Loucy (cell line): ENCODE measurements around the gene PECR.

Experiments
- H2AFZ ChIP-seq: fragments of 200-600 bp; sonication (generic); 2 replicates; pipeline ENCODE4 v1.6.0; 2016; ENCODE audit warnings: antibody characterized with exemption, mild to moderate bottlenecking, low read length, moderate library complexity
- H3F3A ChIP-seq: fragments of 200-600 bp; 2 replicates; pipeline ENCODE4 v1.6.0; 2016; ENCODE audit warnings: antibody characterized with exemption, low read depth, mild to moderate bottlenecking
- H3K27me3 ChIP-seq: fragments of 200-600 bp; sonication (generic); 2 replicates; pipeline ENCODE4 v1.6.1; 2014; ENCODE audit warnings: low read length, mild to moderate bottlenecking; ENCODE audit not compliant: insufficient read depth, poor library complexity, severe bottlenecking
- H3K36me3 ChIP-seq: fragments of 200-600 bp; sonication (generic); 2 replicates; pipeline ENCODE4 v1.6.1; 2016; ENCODE audit warnings: low read length; ENCODE audit not compliant: insufficient read depth
- H3K4me1 ChIP-seq: fragments of 200-600 bp; sonication (generic); 2 replicates; pipeline ENCODE4 v1.5.1; 2014; ENCODE audit warnings: low read length, mild to moderate bottlenecking; ENCODE audit not compliant: insufficient read depth, poor library complexity, severe bottlenecking
- H3K4me2 ChIP-seq: fragments of 200-600 bp; sonication (generic); 2 replicates; pipeline ENCODE4 v1.6.0; 2014; ENCODE audit warnings: antibody characterized with exemption, low read length, low read depth, mild to moderate bottlenecking; ENCODE audit not compliant: poor library complexity, severe bottlenecking
- H3K4me3 ChIP-seq: fragments of 200-600 bp; sonication (generic); 2 replicates; pipeline ENCODE4 v1.5.1; 2014; ENCODE audit warnings: low read length, mild to moderate bottlenecking, mixed read lengths; ENCODE audit not compliant: poor library complexity, severe bottlenecking
- H3K79me2 ChIP-seq: fragments of 200-600 bp; sonication (generic); 2 replicates; pipeline ENCODE4 v1.6.1; 2014; ENCODE audit warnings: low read length; ENCODE audit not compliant: insufficient read depth
- H3K9ac ChIP-seq: fragments of 200-600 bp; sonication (generic); 2 replicates; pipeline ENCODE4 v1.6.0; 2014; ENCODE audit warnings: mild to moderate bottlenecking, low read depth, low read length, moderate library complexity; ENCODE audit not compliant: poor library complexity, severe bottlenecking
- H3K9me2 ChIP-seq: fragments of 200-600 bp; sonication (generic); replicated peaks from 2 replicates; pipeline ENCODE4 v1.6.1; 2016; ENCODE audit warnings: low read depth, low read length, mixed read lengths
- H3K9me3 ChIP-seq: fragments of 200-600 bp; sonication (generic); 2 replicates; pipeline ENCODE4 v1.6.1; 2014; ENCODE audit warnings: mild to moderate bottlenecking, antibody characterized with exemption, low read length, low read depth; ENCODE audit not compliant: insufficient read depth
- H4K20me1 ChIP-seq: fragments of 200-600 bp; sonication (generic); 2 replicates; pipeline ENCODE4 v1.6.0; 2014; ENCODE audit warnings: antibody characterized with exemption, low read length, mild to moderate bottlenecking; ENCODE audit not compliant: insufficient read depth, poor library complexity, severe bottlenecking
- EZH2phosphoT487 ChIP-seq: fragments of 200-600 bp; IDR thresholded peaks from 2 replicates; pipeline ENCODE4 v1.6.1; 2018; ENCODE audit warnings: antibody characterized with exemption, mild to moderate bottlenecking, moderate library complexity, borderline replicate concordance
- TF ChIP-seq, protein P1 (sequence below): fragments of 200-600 bp; sonication (generic); conservative IDR thresholded peaks from 2 replicates; pipeline ENCODE4 v1.5.1; 2014; ENCODE audit warnings: mild to moderate bottlenecking, antibody characterized with exemption, low read length

Gene PECR

DNA sequence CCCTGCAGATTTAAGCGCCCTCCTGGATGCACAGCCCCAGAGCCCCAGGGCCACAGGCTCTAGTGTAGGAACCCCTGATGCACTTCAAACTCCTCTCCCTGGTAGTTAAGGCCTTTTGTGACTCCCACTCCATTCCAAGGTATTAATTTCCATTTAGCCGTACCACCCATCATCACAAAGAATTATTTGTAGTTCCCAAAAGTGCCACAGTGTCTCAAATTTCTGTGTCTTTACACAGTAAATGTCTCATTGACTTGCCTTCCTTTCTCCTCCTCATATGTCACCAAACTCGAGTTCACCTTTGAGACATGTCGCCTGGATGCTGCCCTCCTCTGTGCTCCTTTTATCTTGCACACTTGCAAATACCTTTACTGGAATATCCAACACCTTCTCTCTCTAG lies 25.9 kb downstream of the PECR start:
- H3K27me3 ChIP-seq, result no peaks in the 10 kb centered on the region
- no peak overlapping the region for H2AFZ ChIP-seq
- no peak overlapping the region for H3K4me2 ChIP-seq
- H3F3A ChIP-seq, result no peaks in the 10 kb centered on the region
- no peaks in the 10 kb centered on the region for H3K4me1 ChIP-seq
- H3K9ac ChIP-seq, result no peak overlapping the region
- H3K9me2 ChIP-seq, result no peaks in the 10 kb centered on the region
- H3K4me3 ChIP-seq, result no peak overlapping the region
- H4K20me1 ChIP-seq, result no peaks in the 10 kb centered on the region
- TF ChIP-seq, protein P1, sequence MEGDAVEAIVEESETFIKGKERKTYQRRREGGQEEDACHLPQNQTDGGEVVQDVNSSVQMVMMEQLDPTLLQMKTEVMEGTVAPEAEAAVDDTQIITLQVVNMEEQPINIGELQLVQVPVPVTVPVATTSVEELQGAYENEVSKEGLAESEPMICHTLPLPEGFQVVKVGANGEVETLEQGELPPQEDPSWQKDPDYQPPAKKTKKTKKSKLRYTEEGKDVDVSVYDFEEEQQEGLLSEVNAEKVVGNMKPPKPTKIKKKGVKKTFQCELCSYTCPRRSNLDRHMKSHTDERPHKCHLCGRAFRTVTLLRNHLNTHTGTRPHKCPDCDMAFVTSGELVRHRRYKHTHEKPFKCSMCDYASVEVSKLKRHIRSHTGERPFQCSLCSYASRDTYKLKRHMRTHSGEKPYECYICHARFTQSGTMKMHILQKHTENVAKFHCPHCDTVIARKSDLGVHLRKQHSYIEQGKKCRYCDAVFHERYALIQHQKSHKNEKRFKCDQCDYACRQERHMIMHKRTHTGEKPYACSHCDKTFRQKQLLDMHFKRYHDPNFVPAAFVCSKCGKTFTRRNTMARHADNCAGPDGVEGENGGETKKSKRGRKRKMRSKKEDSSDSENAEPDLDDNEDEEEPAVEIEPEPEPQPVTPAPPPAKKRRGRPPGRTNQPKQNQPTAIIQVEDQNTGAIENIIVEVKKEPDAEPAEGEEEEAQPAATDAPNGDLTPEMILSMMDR, result no peak
- no peak for TF ChIP-seq EZH2phosphoT487
- no peaks in the 10 kb centered on the region for H3K79me2 ChIP-seq
- no peaks in the 10 kb centered on the region for H3K9me3 ChIP-seq
- H3K36me3 ChIP-seq, result peaks cover 2% of the 10 kb centered on the region; the same call in 1 of the 2 replicates

DNA sequence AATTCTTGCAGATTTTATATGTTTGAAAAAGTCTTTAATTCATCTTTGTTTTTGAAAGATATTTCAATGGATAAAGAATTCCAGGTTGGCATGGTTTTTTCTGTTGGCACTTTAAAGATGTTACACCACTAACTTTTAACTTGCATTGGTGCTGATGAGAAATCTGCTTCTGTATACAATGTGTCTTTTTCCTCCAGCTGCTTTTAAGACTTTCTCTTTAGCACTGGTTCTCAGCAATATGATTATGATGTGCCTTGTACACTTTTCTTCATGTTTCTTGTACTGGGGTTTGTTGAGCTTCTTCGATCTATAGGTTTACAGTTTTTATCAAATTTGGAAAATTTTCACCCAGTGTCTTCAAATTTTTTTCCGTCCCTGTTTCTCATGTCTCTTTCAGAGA lies 29.2 kb downstream of the PECR start:
- H3K4me2 ChIP-seq, result no peak overlapping the region
- H2AFZ ChIP-seq, result no peak overlapping the region
- H4K20me1 ChIP-seq, result no peaks in the 10 kb centered on the region
- TF ChIP-seq EZH2phosphoT487, result no peak
- TF ChIP-seq, protein P1, result no peak
- H3K4me3 ChIP-seq, result no peak overlapping the region
- no peaks in the 10 kb centered on the region for H3K9me2 ChIP-seq
- no peaks in the 10 kb centered on the region for H3K79me2 ChIP-seq
- no peaks in the 10 kb centered on the region for H3K27me3 ChIP-seq
- H3K9ac ChIP-seq, result no peak overlapping the region
- H3K4me1 ChIP-seq, result no peaks in the 10 kb centered on the region
- H3K36me3 ChIP-seq, result no peaks in the 10 kb centered on the region
- no peaks in the 10 kb centered on the region for H3F3A ChIP-seq
- no peaks in the 10 kb centered on the region for H3K9me3 ChIP-seq

DNA sequence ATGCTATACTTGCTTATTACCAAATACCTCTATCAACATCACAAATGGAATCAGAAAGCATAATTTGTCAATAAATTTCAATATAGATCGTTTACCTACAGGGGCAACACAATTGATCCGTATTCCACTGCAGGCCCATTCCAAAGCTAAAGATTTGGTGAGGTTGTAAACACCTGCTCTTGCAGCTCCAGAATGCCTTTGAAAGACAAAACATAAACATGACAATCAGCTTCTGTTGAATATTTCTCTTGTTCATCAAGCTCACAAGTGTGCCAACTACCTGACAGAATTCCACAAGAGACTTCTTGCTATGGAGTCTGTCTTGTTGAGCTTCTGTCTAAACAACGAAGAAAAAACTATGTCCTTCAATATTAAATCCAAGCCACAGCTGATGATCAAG lies 30.3 kb downstream of the PECR start:
- no peaks in the 10 kb centered on the region for H3K9me2 ChIP-seq
- H4K20me1 ChIP-seq, result no peaks in the 10 kb centered on the region
- H3K9me3 ChIP-seq, result no peaks in the 10 kb centered on the region
- H3K4me1 ChIP-seq, result no peaks in the 10 kb centered on the region
- TF ChIP-seq EZH2phosphoT487, result no peak
- TF ChIP-seq, protein P1, result no peak
- H3K27me3 ChIP-seq, result no peaks in the 10 kb centered on the region
- no peak overlapping the region for H3K4me3 ChIP-seq
- no peak overlapping the region for H2AFZ ChIP-seq
- no peak overlapping the region for H3K4me2 ChIP-seq
- H3K79me2 ChIP-seq, result no peaks in the 10 kb centered on the region
- H3K9ac ChIP-seq, result no peak overlapping the region
- H3F3A ChIP-seq, result no peaks in the 10 kb centered on the region
- H3K36me3 ChIP-seq, result no peaks in the 10 kb centered on the region
